ENCODE data around the gene HFE. TPM values are rescaled to one million over a fixed set of nuclear protein-coding genes. Genes with fewer than 3 reads are reported as not detected.
"Not testable (repeated sequence)": the region's sequence is repeated elsewhere in the genome, so short reads cannot be mapped to it uniquely, and the experiment has no call there.

HFE gene
- total and polyA plus RNA-seq, 9 donors, result 3.1 to 7.2 (median 4.6) TPM

DNA sequence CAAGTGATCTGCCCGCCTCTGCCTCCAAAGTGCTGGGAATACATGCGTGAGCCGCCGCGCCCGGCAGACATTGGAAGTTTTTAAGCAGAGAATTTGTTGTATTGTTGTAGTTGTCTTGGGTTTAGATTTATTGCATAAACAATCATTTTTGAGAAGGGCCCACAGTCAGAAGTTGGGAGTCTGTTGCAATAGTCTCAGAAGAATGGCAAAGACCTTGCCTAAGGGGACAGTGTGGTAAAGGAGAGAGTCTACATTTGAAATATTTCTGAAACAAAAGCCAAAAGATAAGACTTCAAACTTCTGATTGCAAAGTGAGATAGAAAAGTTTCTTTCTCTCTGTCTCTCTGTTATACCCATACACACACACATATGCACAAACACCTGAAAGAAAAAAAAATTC is 22.5 kb downstream of the HFE start:
- H3K4me3 ChIP-seq (ENCODE audit: low read length), result no peak overlapping the region
- 100% methylated on average over 1 of the region's 6 CpGs for WGBS (ENCODE audit: insufficient coverage)
- H3K4me1 ChIP-seq (ENCODE audit: control insufficient read depth, insufficient read depth, low read length), result peaks cover under 1% of the 10 kb centered on the region
- DNase-seq, result no peak
- H3K27me3 ChIP-seq (ENCODE audit: control insufficient read depth, insufficient read depth, low read length), result no peaks in the 10 kb centered on the region
- H3K36me3 ChIP-seq (ENCODE audit: control insufficient read depth, insufficient read depth, low read length), result no peaks in the 10 kb centered on the region
- no peaks in the 10 kb centered on the region for H3K9me3 ChIP-seq (replicated peaks; ENCODE audit: control insufficient read depth, low read depth, low read length)
- H3K27ac ChIP-seq (ENCODE audit: low read length), result no peak overlapping the region

DNA sequence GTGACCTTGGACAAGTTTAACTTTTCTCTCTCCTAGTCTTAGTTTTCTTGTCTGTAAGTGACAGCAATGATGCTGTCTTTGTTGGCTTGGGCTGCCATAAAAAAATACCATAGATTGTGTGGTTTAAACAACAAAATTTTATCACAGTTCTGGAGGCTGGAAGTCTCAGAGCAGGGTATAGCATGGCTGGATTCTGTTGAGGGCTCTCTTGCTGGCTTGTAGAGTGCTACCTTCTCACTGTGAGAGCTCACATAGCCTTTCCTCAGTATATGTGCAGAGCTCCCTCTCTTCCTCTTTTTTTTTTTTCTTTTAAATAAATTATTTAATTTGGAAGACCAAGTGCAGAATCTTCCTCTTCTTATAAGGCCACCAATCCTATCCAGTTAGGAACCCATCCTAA is 26.3 kb downstream of the HFE start:
- no peaks in the 10 kb centered on the region for H3K4me1 ChIP-seq (ENCODE audit: control insufficient read depth, insufficient read depth, low read length)
- H3K36me3 ChIP-seq (ENCODE audit: control insufficient read depth, insufficient read depth, low read length), result no peaks in the 10 kb centered on the region
- H3K27me3 ChIP-seq (ENCODE audit: control insufficient read depth, insufficient read depth, low read length), result no peaks in the 10 kb centered on the region
- no peak overlapping the region for H3K27ac ChIP-seq (ENCODE audit: low read length)
- DNase-seq, result no peak
- no peak overlapping the region for H3K4me3 ChIP-seq (ENCODE audit: low read length)
- no peaks in the 10 kb centered on the region for H3K9me3 ChIP-seq (replicated peaks; ENCODE audit: control insufficient read depth, low read depth, low read length)

DNA sequence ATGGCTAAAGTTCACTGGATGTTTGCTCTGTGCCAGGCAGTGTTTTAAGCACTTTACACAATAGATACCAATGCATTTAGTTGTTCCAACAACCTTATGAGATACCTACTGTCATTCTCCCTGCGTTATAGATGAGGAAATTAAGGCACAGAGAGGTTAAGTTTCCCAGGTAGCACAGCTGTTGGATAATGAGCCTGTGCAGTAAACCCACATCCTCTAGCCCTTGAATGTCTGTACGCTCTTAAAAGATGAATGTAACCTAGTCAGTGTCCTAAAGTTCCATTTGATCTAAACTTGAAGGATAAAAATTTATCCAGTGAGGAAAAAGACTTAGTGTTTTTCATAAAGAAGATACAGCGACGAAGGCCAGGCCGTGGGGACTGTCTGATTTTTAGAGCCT is 28.0 kb downstream of the HFE start:
- Histone ChIP-seq H3K4me1 (ENCODE audit: control insufficient read depth, insufficient read depth, low read length) (no peaks in the 10 kb centered on the region), H3K4me3 (ENCODE audit: low read length) (no peak overlapping the region), H3K27me3 (ENCODE audit: control insufficient read depth, insufficient read depth, low read length) (no peaks in the 10 kb centered on the region), H3K9me3 (replicated peaks; ENCODE audit: control insufficient read depth, low read depth, low read length) (no peaks in the 10 kb centered on the region), H3K27ac (ENCODE audit: low read length) (no peak overlapping the region), H3K36me3 (ENCODE audit: control insufficient read depth, insufficient read depth, low read length) (no peaks in the 10 kb centered on the region)
- 80% methylated on average over 1 of the region's 5 CpGs for WGBS (ENCODE audit: insufficient coverage)
- no peak for DNase-seq

DNA sequence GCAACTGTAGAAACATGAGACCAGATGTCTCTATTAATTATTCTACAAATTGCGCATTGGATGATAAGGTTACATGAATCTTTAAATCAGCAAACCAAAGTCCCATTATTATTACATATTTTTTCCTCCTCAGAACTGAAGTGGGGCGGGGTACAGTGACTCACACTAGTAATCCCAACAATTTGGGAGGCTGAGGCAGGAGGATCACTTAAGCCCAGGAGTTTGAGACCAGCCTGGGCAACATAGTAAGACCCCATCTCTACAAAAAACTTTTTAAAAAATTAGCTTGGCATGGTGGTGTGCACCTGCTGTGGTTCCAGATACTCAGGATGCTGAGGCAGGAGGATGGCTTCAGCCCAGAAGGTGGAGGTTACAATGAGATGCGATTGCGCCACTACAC is 29.0 kb downstream of the HFE start:
- Histone ChIP-seq H3K27ac (ENCODE audit: low read length) (no peak overlapping the region), H3K4me1 (ENCODE audit: control insufficient read depth, insufficient read depth, low read length) (no peaks in the 10 kb centered on the region), H3K4me3 (ENCODE audit: low read length) (no peak overlapping the region), H3K27me3 (ENCODE audit: control insufficient read depth, insufficient read depth, low read length) (no peaks in the 10 kb centered on the region), H3K9me3 (replicated peaks; ENCODE audit: control insufficient read depth, low read depth, low read length) (no peaks in the 10 kb centered on the region), H3K36me3 (ENCODE audit: control insufficient read depth, insufficient read depth, low read length) (no peaks in the 10 kb centered on the region)
- WGBS (ENCODE audit: insufficient coverage), result 93% methylated on average over 2 of the region's 4 CpGs
- DNase-seq, result no peak

DNA sequence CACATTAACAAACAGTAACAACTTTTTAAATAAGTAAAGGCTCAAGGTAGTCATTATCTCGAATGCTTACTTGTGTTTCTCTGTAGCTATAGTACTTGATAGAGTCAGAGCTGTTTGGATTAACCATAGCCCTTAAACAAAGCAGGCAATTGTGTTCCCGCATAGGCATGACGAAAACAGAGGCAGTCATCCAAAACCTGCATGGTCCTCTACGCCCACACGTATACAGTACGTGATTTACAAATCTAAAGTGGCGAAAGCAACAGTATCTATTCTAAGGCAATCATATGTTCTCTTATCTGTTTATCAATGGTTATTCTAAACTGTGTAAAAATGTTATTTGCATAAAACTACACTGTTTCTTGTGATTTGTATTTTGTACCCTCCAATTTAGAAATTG is 31.8 kb downstream of the HFE start:
- Histone ChIP-seq H3K9me3 (replicated peaks; ENCODE audit: control insufficient read depth, low read depth, low read length) (no peaks in the 10 kb centered on the region), H3K27me3 (ENCODE audit: control insufficient read depth, insufficient read depth, low read length) (no peaks in the 10 kb centered on the region), H3K4me1 (ENCODE audit: control insufficient read depth, insufficient read depth, low read length) (peaks cover 4% of the 10 kb centered on the region), H3K4me3 (ENCODE audit: low read length) (no peak overlapping the region), H3K36me3 (ENCODE audit: control insufficient read depth, insufficient read depth, low read length) (no peaks in the 10 kb centered on the region), H3K27ac (ENCODE audit: low read length) (no peak overlapping the region)
- 64% methylated on average over 2 of the region's 7 CpGs for WGBS (ENCODE audit: insufficient coverage)
- DNase-seq, result peak; percentile 61

DNA sequence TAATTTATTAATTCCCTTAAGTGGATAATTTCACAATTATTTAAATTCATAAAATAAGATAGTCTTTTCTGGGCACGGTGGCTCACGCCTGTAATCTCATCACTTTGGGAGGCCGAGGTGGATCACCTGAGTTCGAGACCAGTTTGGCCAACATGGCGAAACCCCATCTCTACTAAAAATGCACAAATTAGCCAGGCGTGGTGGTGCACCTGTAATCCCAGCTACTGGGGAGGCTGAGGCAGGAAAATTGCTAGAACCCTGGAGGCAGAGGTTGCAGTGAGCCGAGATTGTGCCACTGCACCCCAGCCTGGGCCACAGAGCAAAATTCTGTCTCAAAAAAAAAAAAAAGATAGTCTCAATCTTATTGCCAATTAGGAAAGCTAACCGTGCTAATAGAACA is 32.9 kb downstream of the HFE start:
- H3K9me3 ChIP-seq (replicated peaks; ENCODE audit: control insufficient read depth, low read depth, low read length); H3K4me1 ChIP-seq (ENCODE audit: control insufficient read depth, insufficient read depth, low read length); H3K4me3 ChIP-seq (ENCODE audit: low read length); H3K27me3 ChIP-seq (ENCODE audit: control insufficient read depth, insufficient read depth, low read length); DNase-seq; H3K36me3 ChIP-seq (ENCODE audit: control insufficient read depth, insufficient read depth, low read length); H3K27ac ChIP-seq (ENCODE audit: low read length): not testable (repeated sequence)
- WGBS (ENCODE audit: insufficient coverage), result 100% methylated on average over 1 of the region's 8 CpGs

DNA sequence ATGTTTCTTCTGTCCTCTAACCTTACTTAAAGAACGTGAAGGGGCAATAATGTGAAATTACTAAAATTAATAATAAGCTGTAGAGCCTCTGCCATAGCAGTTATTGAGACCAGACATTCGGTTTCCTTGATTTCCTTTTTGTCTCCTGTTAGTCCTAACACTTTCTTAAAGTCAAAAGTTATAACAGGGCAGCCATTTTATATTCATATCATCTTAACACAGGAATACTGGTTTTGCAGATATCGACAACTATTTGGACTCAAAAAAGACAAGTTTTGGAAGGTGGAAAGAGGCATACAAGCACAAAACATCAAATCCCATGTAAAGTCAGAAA is 33.5 kb downstream of the HFE start:
- Histone ChIP-seq H3K27ac (ENCODE audit: low read length) (no peak overlapping the region), H3K4me1 (ENCODE audit: control insufficient read depth, insufficient read depth, low read length) (peaks cover 4% of the 10 kb centered on the region), H3K27me3 (ENCODE audit: control insufficient read depth, insufficient read depth, low read length) (no peaks in the 10 kb centered on the region), H3K9me3 (replicated peaks; ENCODE audit: control insufficient read depth, low read depth, low read length) (no peaks in the 10 kb centered on the region), H3K4me3 (ENCODE audit: low read length) (no peak overlapping the region), H3K36me3 (ENCODE audit: control insufficient read depth, insufficient read depth, low read length) (no peaks in the 10 kb centered on the region)
- WGBS (ENCODE audit: insufficient coverage), result no CpG with 5 or more reads among the region's 3 CpGs
- DNase-seq, result no peak

DNA sequence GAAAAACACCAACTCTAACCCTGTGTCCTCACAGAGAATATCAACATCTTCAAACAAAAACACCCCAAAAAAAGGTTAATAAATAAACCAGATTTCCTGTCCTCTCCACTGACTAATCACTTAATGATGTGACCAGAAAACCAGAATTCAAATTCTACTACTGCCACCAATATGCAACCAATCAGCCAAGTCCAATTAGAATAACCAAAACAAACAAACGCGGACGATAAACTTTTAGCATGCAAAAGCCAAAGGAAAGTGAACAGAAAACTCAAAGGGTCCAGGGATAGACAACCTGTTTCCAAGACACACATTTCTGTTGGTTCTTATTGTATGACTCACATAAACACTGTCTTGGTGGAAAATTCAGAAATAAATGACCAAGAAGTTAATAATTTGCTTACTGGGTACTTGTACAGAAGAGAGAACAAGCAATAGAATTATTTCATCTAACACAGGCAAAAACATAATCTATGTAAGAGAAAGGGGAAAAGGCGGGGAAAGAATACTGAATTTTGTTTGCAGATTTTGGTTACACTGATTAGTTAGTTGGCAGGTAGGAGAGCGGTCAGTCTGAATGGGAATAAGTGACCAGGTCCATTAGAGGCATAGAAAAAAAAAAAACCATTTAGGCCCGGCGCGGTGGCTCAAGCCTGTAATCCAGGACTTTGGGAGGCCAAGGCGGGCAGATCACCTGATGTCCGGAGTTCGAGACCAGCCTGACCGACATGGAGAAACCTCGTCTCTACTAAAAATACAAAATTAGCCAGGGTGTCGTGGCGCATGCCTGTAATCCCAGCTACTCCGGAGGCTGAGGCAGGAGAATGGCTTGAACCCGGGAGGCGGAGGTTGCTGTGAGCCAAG is 34.1 kb downstream of the HFE start:
- Histone ChIP-seq H3K4me3 (ENCODE audit: low read length) (no peak overlapping the region), H3K27me3 (ENCODE audit: control insufficient read depth, insufficient read depth, low read length) (no peaks in the 10 kb centered on the region), H3K27ac (ENCODE audit: low read length) (no peak overlapping the region), H3K4me1 (ENCODE audit: control insufficient read depth, insufficient read depth, low read length) (peaks cover 4% of the 10 kb centered on the region), H3K36me3 (ENCODE audit: control insufficient read depth, insufficient read depth, low read length) (no peaks in the 10 kb centered on the region), H3K9me3 (replicated peaks; ENCODE audit: control insufficient read depth, low read depth, low read length) (no peaks in the 10 kb centered on the region)
- no peak for DNase-seq
- WGBS (ENCODE audit: insufficient coverage), result 95% methylated on average over 11 of the region's 18 CpGs

DNA sequence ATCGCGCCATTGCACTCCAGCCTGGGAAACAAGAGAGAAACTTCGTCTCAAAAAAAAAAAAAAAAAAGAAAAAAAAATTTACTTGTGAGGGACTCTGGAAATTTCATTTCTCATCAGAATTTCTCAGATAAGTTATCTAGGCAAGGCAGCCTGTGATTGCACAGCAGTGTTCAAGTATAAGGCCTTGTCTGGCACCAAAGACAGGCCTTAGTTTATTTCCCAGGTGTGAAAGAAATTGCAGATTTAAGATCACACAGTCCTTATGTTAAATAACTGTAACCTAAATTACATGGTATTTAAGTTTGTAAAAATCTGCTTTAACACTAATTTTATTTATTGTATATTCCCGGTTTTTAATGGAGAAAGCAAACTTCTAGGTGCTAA is 34.8 kb downstream of the HFE start:
- no CpG with 5 or more reads among the region's 4 CpGs for WGBS (ENCODE audit: insufficient coverage)
- H3K27me3 ChIP-seq (ENCODE audit: control insufficient read depth, insufficient read depth, low read length), result no peaks in the 10 kb centered on the region
- H3K9me3 ChIP-seq (replicated peaks; ENCODE audit: control insufficient read depth, low read depth, low read length), result no peaks in the 10 kb centered on the region
- no peak for DNase-seq
- H3K36me3 ChIP-seq (ENCODE audit: control insufficient read depth, insufficient read depth, low read length), result no peaks in the 10 kb centered on the region
- H3K4me1 ChIP-seq (ENCODE audit: control insufficient read depth, insufficient read depth, low read length), result peaks cover 4% of the 10 kb centered on the region
- H3K4me3 ChIP-seq (ENCODE audit: low read length), result no peak overlapping the region
- H3K27ac ChIP-seq (ENCODE audit: low read length), result peak overlapping the region; percentile 99

DNA sequence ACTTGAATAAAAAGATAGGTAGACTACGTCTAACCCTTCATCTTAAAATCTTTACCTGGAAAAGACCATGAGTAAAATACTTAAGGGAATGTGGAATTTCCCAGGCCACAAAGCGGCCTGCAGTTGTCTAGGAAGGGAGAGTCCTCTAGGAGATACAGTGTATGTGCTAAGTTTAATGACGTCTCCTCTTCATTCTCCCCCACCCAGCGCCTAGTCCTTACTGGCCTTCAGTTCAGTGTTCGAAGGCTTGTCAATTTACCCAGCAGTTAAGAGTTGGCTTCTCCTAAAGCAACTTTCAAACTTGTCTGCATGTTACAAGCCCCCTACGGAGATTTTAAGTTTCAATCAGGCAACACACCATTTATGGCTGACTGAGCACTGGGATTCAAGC is 35.2 kb downstream of the HFE start:
- no CpG with 5 or more reads among the region's 6 CpGs for WGBS (ENCODE audit: insufficient coverage)
- Histone ChIP-seq H3K4me3 (ENCODE audit: low read length) (peak overlapping the region; percentile 74), H3K27ac (ENCODE audit: low read length) (peak overlapping the region; percentile 99), H3K27me3 (ENCODE audit: control insufficient read depth, insufficient read depth, low read length) (no peaks in the 10 kb centered on the region), H3K36me3 (ENCODE audit: control insufficient read depth, insufficient read depth, low read length) (no peaks in the 10 kb centered on the region), H3K9me3 (replicated peaks; ENCODE audit: control insufficient read depth, low read depth, low read length) (no peaks in the 10 kb centered on the region), H3K4me1 (ENCODE audit: control insufficient read depth, insufficient read depth, low read length) (peaks cover 4% of the 10 kb centered on the region)
- no peak for DNase-seq
